HG03439 (cell line): ENCODE measurements around the gene GRB10.

Experiments used
- ATAC-seq: cut with Tn5 transposase; IDR thresholded peaks from one replicate; pipeline ENCODE4 v1.9.1; 2021; ENCODE audit warnings: mild to moderate bottlenecking, moderate library complexity; ENCODE audit not compliant: unreplicated experiment

The GRB10 gene

DNA sequence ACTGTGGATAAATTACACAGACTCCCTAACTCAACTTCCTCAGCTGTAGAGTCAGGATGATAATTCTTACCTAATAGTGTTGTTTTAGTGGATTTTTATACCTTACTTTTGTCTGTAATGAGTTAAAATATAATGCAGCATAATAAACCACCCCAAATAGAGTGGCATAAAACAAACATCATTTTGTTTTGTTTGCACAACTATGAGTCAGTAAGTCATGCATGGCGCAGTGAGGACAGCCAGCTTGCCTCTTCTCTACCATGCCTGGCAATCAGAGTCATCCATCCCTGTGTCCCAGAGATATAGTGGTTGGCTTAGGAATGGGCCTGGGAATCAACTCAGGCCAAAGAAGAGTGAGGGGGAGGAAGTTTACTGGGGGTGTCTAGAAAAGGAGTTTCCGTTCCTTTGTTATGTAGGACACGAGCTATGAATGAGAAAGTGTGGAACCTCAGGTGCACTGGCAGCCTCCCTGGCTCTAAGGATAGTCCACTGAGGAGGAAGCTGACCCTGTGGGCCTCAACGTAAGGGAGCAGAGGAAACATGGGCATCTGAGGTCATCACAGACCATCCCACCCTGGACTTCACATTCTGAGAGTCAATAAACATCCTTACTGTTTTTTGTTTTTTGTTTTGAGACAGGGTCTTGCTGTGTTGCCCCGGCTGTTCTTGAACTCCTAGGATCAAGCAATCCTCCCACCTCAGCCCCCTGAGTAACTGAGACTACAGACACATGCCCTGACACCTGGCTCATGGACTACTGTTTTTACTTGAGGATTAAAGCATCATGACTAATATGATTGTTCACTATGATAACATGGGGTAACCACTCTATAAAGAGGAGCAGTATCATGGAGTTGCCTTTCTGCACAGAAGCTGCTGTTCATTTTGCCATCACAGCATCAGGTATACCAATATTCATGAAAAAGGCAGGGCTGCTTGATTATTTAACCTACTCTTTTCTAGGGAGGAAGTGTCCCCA, 21.0 kb upstream of the GRB10 start:
- no peak for ATAC-seq

DNA sequence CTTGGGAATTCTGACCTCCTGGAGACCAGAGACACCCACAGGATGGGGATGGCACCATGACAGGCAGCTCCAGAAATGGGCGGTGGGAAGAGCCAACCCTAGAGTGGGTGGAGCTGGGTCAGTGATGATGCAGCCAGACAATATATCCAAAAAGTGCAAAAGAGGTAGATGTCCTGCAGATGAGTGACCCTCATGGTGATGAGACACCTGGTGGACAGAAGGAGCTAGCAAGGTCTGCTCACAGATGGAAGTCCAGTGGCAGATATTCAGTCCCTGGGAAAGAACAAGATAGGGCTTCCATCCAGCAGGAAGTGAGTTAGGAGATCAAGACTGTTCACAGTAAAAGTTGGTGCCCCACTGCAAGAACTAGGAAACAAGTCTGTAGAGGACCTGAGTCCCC, 19.2 kb upstream of the GRB10 start:
- ATAC-seq: no peak

DNA sequence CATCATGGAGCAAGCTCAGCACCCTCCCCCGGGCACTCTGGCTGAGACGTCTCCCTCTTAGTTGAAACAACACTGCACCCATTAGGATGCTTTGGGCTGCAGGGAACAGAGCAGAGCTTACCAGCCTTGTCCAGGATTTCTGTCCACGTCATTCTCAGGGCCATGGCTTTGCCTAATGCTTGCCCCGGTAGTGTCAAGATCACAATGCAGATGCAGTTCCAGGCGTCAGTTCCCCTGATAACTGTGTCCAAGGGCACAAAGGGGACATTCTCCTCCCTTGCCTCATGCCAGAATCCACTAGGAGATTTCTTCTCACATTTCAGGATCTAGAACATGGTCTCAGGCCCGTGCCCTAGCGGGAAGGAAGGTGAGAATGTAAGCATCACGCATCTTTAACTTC, 17.2 kb upstream of the GRB10 start:
- ATAC-seq: no peak

DNA sequence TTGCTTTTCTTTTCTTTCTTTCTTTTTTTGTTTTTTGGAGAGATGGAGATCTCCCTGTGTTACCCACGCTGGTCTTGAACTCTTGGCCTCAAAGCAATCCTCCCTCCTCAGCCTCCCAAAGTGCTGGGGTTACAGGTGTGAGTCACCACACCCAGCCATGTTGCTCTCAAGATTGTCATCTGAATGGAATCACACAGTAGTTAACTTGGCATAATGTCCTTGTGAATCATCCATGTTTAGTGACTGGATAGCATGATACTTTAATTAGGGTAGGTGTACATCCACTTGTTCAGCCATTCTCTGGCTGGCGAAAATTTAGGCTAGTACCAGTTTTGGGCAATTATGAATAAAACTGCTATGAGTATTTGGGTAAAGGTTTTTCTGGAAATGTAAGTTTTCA, 15.4 kb upstream of the GRB10 start:
- no peak for ATAC-seq

DNA sequence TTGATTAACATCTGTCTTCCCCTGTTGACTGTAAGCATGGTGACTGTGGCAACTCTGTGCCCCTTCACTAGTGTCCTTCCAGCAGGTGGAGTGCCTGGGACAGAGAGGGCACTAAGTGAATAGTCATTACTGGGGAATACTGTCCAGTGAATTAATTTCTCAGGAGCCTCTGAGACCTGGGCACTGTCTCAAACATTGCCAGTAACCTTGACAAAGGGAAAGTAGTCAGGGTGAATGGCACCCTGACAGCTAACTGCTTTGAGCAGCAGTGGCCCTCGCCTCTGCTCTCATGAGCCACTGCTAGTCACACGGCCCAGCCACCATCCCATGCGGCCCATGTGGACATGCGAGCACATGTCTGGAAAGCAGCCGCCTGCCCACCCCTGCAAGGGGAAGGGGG, 13.1 kb upstream of the GRB10 start:
- no peak for ATAC-seq

DNA sequence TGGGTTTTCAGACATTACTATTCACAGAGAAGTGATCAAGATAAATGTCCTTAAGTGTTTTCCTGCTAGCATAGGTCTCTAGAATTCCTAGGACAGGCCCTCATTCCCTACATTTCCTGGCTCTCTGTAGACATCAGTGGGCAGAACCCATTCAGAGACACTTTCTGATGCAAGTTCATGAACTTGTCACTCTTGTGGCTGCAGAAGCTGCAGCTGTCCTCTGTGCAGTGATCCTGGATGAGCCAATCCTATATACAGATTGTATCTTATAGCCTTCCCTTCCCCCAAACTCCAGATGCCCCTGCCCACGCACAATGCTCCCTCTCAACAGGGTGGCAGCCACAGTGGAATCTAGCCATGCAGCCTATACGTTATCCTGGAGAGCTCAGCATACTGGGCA, 12.6 kb upstream of the GRB10 start:
- ATAC-seq: no peak

DNA sequence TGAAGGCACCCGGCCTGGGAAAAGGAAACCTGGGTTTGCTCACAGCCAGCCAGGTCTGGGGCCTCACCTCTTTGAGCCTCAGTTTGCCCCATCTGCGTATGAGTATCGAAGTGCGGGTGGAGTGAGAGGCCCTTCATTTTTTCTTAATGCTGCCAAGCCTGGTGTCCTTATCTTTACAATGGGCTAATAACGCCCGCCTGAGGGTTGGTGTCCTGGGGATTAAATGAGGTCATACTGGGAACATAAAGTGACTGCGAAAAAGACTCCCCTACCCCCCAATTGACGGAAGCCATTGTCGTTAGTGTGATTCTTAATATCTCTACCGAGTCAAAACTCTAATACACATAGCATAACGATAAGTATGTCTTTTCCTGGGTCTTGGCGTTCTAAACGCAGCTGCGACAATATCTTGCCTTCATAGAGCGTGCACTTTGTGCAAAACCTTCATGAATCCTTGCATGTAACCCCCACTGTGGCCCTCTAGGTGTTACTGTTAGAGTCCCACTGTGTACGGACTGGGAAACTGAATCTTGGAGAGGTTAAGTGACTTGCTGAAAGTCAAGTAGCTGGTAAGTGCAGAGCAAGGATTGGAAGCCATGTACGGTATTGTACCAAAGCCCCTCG, 11.4 kb upstream of the GRB10 start:
- no peak for ATAC-seq

DNA sequence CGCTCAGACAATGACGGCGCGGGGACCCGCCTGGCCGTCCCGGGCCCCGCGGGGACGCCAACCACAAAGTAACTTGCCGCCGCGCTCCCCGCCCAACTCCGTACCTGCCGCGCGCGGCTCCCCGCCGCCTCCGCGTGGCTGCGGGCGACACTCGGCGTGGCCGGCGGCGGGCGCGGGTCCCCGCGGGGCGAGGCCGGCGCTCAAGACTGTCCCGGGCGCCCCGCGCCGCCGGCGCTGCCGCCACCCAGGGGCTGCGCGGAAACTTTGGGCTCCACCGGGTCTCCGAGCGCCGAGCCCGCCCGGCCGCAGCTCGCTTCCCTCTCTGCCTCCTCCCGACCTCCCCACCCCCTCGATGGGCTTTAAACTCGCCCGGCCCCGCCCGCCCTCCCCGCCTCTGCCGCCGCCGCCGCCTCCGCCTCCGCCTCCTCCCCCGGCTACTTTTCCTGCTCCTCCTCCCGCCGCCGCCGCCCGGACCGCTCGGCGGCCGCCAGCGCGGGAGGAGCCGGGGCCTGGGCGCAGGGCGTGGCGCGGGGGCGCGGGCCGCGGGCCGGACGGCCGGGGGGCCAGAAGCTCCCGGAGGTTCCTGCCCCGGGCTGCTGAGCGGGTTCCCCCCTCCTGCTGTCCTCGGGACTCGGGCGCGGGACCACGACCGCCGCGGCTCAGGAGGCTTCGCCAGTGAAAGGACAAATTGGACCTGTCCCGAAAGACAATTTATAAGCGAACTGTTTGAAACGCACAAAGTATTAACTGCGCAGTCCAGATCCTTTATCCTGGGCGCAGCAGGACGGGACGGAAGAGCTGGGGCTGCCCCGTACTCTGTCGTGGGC, 10.6 kb upstream of the GRB10 start:
- ATAC-seq: no peak

DNA sequence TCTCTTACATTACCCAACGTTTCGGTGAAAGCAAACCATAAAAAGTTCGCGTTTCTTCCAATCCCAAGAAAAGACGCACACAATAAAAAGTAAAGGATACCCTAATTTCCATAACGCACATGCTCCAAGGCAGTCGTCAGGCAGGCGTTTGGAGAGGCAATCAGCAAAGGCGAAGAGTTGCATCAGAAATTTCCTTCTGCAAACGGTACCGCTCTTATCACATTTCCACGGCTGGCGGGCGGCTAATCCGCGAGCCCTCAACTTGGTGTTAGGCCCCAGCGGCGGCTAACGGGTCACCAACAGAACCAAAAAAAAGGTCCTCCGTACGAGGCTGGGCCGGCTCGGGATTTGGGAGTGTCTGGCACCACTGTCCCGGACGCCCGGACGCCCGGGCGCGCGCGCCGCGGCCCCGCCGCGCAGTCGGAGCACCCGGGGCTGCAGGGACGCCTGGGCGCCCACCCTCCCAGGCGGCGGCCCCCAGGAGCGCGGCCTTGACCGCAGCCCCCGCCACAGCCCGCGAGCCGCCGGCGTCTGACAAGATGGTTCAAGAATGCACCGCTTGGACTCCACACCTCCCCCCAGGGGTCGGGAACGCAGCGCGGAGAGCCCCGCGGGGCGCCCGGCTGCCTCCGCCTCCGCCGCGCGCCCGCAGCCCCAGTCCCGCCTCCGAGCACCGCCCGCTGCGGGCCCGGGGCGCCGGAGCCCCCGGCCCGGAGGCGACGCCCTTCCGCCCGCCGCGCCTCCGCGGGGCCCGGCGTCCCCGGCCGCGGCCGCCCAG, 9.8 kb upstream of the GRB10 start:
- ATAC-seq: no peak

DNA sequence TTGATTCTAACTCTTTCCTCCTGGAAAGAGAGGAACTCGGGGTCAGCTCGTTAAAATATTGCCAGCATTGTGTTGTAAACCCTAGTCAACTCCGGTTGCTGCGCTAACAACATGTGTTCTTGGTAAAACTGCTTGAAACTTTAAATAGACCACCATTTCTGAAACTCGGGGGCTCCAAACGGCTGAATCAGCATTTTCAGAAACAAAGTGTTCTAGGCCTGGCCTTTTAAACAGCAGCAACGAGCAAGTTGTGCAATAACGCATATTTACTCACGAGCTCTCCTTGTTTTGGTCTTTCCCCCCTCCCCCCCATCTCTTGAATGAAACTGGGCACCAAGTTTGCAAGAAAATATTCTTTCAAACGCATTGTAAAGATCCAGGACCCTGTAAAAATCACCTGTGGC, 9.2 kb upstream of the GRB10 start:
- no peak for ATAC-seq

DNA sequence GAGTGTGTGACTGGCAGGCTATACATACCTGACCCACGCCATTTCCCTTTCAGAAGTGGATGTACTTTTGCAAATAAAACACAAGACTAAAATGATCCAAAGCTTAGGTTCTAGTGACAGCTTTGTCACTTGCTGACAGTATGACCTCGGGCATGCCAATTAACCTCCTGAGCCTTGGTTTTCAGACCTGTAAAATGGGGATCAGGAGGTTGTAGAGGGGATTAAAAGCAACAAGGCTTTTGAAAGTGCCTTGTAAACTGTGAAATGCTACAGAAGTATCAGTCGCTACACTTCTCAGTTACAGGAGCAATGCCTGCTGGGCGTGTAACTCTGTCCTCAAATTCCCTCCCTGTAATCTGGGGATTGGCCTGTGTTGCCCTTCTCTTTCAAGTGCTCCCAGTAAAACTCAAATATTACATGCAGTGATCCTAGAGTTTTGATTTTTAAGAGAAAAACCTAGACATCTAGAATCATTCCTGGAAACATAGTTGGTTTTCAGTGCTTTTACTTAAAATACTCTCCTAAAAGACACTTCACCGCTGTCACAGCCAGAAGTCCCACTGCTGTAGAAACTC, 8.8 kb upstream of the GRB10 start:
- ATAC-seq: no peak

DNA sequence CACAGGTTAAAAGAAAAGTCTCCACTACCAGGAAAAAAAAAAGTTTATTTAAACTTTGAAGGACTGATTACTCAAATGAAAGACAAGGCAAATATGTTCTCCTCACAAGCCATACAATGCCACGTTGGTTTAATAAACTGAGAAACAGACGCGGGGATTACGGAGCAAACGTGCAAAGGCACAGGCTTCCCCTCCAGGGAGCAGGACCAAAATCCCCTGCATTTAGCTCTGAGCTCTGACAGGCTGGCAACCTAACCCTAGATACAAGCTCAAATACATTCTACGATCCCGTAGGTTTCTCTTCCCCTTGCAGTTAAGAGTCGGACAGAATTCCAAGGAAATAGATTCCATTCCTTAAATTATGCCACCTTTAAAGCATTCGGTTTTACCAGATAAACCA, 7.7 kb upstream of the GRB10 start:
- no peak for ATAC-seq

DNA sequence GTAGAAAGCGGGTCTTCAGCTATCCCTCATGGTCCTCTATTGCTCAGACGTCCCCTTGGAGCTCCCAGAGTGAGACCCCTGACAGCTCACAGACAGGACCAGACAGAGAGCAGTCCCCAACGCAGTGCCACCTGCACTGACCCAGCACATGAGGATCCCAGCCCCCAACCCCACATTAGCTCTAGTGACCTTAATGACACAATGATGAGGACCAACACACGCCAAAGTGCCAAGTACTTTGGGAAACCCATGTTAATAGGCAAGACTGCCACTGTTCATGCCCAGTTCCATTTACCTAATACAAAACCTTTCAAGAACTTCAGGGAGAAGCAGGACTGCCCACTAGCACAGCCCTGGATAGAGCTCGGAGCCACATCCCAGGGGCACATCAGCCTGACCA, 5.7 kb upstream of the GRB10 start:
- ATAC-seq: no peak

DNA sequence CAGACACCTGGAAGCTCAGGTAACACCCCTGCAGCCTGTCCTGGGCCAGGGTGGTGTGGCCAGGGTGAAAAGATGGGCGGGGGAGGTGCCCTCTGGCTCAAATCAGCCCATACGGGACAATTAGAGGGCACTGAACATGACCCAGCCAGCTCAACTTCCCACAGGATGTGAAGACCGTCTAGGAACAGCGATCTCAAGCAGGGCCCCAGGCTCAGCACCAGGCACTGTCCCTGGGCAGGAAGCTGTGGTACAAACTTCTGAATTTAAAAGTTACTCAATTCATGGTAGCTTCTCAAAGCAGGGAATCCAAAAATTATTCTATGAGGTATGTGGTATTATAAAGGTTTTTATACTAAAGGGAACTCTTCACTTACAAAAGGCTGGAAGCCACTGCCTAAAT, 5.1 kb upstream of the GRB10 start:
- ATAC-seq: no peak

DNA sequence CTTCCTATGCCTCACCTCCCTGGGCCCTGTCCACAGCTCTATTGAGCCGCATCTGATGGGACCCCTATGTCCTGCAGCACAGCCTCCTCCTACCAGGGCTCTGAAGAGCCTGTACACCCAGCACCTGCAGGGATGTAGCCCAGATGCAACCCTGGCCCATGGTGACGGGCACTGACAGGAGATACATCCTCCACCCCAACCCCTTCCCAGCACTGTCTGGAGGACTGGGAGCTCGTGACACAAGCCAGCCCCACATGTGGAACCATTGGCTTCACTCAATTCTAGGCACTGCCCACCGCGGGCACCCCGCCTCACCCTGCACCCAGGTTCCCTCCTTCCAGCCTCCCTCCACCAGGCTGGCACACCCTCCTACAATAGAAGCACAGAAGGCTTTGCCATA, 2.6 kb upstream of the GRB10 start:
- no peak for ATAC-seq

DNA sequence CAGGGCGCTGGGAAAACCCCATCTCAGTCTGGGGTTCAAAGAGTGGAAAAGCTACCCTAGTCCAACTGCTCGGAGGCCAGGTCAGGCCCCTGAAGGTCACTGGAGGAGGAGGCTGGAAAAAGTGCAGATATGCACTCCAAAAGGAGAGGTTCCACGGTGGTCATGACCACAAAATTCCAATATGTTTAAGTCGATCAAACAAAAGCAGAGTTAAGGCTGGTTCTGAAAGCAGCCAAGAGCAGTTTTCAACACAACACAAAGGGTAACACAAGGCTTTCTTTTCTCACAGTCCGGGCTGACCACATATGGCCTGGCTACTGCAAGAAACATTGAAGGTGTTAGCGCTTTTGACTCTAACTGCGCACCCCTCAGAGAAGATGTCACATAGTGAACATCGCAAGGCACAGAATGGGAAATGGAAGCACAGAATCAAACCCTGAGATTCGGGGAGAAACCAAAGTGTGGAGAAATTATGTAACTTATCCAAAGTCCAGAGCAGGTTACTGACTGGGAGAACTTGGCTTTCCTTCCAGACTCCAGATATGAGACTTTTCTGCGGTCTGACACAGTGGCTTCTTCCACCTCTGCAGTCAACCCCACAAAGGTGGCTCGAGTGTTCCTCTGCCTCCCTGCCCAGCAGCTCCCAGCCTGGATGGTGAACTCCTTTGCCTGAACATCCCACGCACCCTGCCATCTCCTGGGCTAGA, 1.3 kb upstream of the GRB10 start:
- ATAC-seq: no peak

DNA sequence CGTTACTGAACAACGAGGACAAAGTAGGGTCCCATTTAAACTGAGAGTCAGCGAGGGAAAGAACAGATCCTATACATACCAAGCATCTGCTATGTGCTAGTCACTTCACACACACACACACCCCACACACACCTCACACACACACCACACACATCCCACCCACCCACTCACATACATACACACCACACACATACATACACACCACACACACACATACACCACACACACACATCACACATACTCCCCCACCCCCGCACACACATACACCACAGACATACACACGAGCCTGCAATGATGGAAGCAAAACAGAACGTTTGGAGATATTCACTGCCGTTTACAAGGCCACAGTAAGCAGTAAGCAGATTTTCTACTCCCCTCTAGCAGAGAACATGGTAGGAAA, 607 bp upstream of the GRB10 start:
- ATAC-seq: no peak

DNA sequence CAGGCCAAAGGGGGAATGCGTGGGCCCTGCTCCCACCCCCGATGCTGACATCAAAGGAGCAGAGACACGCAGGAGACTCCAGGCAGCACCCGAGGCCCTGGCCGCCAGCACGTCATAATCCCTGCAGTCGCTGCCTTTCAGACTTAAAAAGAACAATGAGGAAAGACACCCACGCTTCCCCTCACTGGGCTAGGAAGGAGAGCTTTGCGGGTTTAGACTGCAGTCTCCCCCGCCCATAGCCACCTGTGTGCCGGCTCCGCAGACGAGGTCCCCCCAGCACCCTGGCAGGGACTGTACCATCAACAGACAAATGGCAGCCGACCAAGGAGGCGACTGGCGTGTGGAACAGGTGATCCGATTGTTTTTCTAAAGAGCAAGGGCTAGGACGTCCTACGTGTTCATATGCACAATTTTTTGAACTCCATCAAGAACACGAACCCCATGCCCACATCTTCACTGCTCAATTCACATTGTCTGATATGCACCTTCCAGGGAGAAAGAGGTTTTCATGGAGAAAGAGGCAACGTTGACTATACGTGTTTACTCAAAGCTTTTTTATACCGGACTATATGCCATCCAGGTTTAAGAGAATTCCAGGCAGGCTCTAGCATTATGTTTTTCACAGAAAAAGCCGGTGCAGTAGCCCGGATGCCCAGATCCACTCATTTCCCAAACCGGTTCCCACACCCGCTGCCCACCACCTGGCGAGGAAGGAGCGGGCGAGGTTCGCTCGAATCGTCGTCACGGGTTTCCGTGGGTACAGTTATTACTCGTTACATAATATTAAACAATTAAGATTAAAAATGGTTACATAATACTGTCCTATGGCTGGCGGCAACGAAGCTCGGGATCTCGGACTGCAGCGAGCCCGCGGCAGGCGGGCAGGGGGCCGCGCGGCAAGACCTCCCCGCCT, 1.1 kb downstream of the GRB10 start:
- no peak for ATAC-seq

DNA sequence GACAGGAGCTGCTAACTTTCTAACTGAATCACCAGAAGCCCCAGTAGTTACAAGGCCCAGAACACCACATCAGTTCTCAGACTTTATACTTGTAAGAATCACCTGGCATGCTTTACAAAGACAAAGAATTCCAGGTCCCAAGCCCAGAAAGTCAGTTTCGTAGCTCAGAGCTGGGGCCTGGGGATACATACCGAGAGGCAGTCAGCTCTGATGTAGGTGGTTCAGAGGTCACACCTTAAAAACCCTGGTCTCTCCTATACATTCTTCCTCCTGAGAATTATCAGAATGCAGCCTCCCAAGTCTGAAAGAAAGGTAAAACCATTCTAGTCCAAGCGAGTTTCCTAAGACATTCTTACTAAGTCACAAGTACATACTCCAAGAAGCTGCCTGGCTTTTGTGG, 2.3 kb downstream of the GRB10 start:
- ATAC-seq: no peak
